ENCODE results near the gene CD9.

The CD9 gene

GRCh38 chr12:6280672-6281071 lies 80.5 kb downstream of the CD9 start:
- POLR2A ChIA-PET = no interaction called here

GRCh38 chr12:6281081-6281809 lies 81.0 kb downstream of the CD9 start:
- no peak for DNase-seq (ENCODE audit: extremely low spot score)
- no peak for TF ChIP-seq CTCF (IDR thresholded peaks at IDR 0.05; ENCODE audit: control extremely low read depth, extremely low read depth, low read depth, missing control alignments)
- CTCF ChIA-PET = interaction anchor here (1.1 to 4.2 kb wide), 3 partner anchors 86 to 216 kb away, joined by 3 to 34 read pairs (median 5); no protein-coding TSS in a partner anchor
- POLR2A ChIA-PET = no interaction called here

More at GRCh38 chr12:6280672-6281071, 80.5 kb downstream of the CD9 start:
- CTCF ChIA-PET = no interaction called here
- DNase-seq (ENCODE audit: extremely low spot score) = no peak
- TF ChIP-seq CTCF (IDR thresholded peaks at IDR 0.05; ENCODE audit: control extremely low read depth, extremely low read depth, low read depth, missing control alignments) = no peak

- no peak for DNase-seq (ENCODE audit: extremely low spot score)
- TF ChIP-seq CTCF (IDR thresholded peaks at IDR 0.05; ENCODE audit: control extremely low read depth, extremely low read depth, low read depth, missing control alignments) = no peak
- ChIA-PET CTCF (interaction anchor here (1.1 to 4.2 kb wide), 5 partner anchors 12 to 217 kb away, joined by 3 to 34 read pairs (median 5); no protein-coding TSS in a partner anchor), POLR2A (no interaction called here)
Measured at GRCh38 chr12:6282453-6282840, 82.2 kb downstream of the CD9 start.

- DNase-seq (ENCODE audit: extremely low spot score) = no peak
- no peak for TF ChIP-seq CTCF (IDR thresholded peaks at IDR 0.05; ENCODE audit: control extremely low read depth, extremely low read depth, low read depth, missing control alignments)
- ChIA-PET CTCF (interaction anchor here (0.7 to 6.4 kb wide), 31 partner anchors 10 to 315 kb away, joined by 3 to 49 read pairs (median 4); no protein-coding TSS in a partner anchor), POLR2A (no interaction called here)
Measured at GRCh38 chr12:6284273-6284672, 84.1 kb downstream of the CD9 start.

- ChIA-PET CTCF (interaction anchor here (0.9 to 6.4 kb wide), 25 partner anchors 10 to 316 kb away, joined by 3 to 49 read pairs (median 6); no protein-coding TSS in a partner anchor), POLR2A (no interaction called here)
- TF ChIP-seq CTCF (IDR thresholded peaks at IDR 0.05; ENCODE audit: control extremely low read depth, extremely low read depth, low read depth, missing control alignments) = peak; percentile 80
- DNase-seq (ENCODE audit: extremely low spot score) = peak; percentile 84
Measured at GRCh38 chr12:6285063-6285477, 84.9 kb downstream of the CD9 start.

- ChIA-PET POLR2A (no interaction called here), CTCF (interaction anchor here (0.9 to 6.4 kb wide), 20 partner anchors 8 to 297 kb away, joined by 3 to 49 read pairs (median 6); no protein-coding TSS in a partner anchor)
- no peak for TF ChIP-seq CTCF (IDR thresholded peaks at IDR 0.05; ENCODE audit: control extremely low read depth, extremely low read depth, low read depth, missing control alignments)
- no peak for DNase-seq (ENCODE audit: extremely low spot score)
Measured at GRCh38 chr12:6285532-6286306, 85.5 kb downstream of the CD9 start.
